Measurements from ENCODE around the gene PTPA.

- TF ChIP-seq CTCF (IDR thresholded peaks at IDR 0.05) (no peak), POLR2AphosphoS5 (IDR thresholded peaks at IDR 0.05) (no peak)
Observed at GRCh38 chr9:129102095-129102525, 9.1 kb upstream of the PTPA start.
